Calu3 (cell line): ENCODE results near the gene CDH22. TPM values are rescaled to one million over a fixed set of nuclear protein-coding genes. Genes with fewer than 3 reads are reported as not detected.

Experiments
- BruUV-seq: library from RNA; stranded (reverse); fragments of 400-500 nt; replicated peaks from 2 replicates; lab custom pipeline; 2021; lab: Mats Ljungman, UMichigan
- CTCF ChIA-PET: fragments of 300-600 bp; sonication (Branson Sonifier 250); formaldehyde crosslinking; loops from one replicate; lab custom pipeline; 2022; ENCODE audit warnings: antibody characterized with exemption; lab: Charles Lee
- DNase-seq: peaks from one replicate; pipeline ENCODE4 v3.0.0; 2022
- H3K27ac Mint-ChIP-seq: one replicate; pipeline ENCODE4 v1.8.0; 2022; ENCODE audit warnings: mixed read lengths; ENCODE audit not compliant: unreplicated experiment
- H3K27me3 Mint-ChIP-seq: one replicate; pipeline ENCODE4 v1.8.0; 2022; ENCODE audit warnings: mixed read lengths; ENCODE audit not compliant: unreplicated experiment
- H3K36me3 Mint-ChIP-seq: one replicate; pipeline ENCODE4 v1.8.0; 2022; ENCODE audit warnings: mild to moderate bottlenecking, moderate library complexity, mixed read lengths; ENCODE audit not compliant: insufficient read depth, unreplicated experiment
- H3K4me1 Mint-ChIP-seq: one replicate; pipeline ENCODE4 v1.8.0; 2022; ENCODE audit warnings: mild to moderate bottlenecking, low read depth, mixed read lengths; ENCODE audit not compliant: unreplicated experiment
- H3K4me3 Mint-ChIP-seq: one replicate; pipeline ENCODE4 v1.8.0; 2022; ENCODE audit warnings: mild to moderate bottlenecking, low read depth, moderate library complexity, mixed read lengths; ENCODE audit not compliant: unreplicated experiment
- H3K9me3 Mint-ChIP-seq: one replicate; pipeline ENCODE4 v1.8.0; 2022; ENCODE audit warnings: low read depth, mixed read lengths; ENCODE audit not compliant: unreplicated experiment
- intact Hi-C: fragments of 100-400 bp; cut with micrococcal nuclease; formaldehyde crosslinking; loops from one replicate; pipeline ENCODE4 v1.10.0; 2022; ENCODE audit not compliant: unreplicated experiment
- total RNA-seq: library from RNA; stranded (reverse); gene quantifications from 2 replicates; pipeline ENCODE4 v1.2.3, GENCODE V29; 2022
- TF ChIP-seq, protein P1 (sequence below): fragments of 200-600 bp; IDR thresholded peaks from one replicate; pipeline ENCODE4 v1.8.0; 2022; ENCODE audit warnings: antibody characterized with exemption; ENCODE audit not compliant: unreplicated experiment

The CDH22 gene
- total RNA-seq, 1 experiment from 2014 or later, result not detected

DNA sequence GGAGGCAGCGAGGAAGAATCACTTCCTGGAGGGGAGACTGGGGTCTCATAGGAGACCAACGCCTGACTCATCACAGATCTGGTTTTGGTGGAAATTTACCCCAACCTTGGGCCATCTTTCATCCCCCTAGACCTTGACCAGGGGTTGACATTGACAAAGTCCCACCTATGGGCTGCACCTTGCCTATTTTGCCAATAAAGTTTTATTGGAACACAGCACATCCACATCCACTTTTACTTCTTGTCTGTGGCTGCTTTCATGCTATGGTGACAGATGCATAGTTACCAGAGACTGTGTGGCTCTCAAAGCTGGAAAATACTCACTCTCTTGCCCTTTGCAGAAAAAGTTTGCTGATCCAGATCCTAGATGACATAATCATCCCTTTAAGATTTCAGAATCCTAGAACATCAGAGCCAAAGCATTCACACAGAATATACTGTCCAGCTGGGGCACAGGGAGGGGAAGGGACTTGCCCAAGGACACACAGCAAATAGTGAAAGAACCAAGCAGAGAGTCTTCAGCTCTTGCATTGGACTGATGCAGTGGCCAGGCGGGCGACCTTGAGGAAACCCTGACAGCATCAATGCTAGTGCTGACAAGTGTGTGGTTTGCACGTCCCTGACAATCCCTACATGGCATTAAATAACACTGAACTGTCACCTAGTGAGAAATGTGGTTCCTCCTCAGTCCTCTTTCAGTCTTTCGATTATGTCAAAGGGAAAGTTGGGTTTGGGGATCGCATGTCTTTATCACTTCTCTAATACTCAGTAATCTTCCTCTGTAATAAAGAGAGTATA is 149.0 kb downstream of the CDH22 start:
- no peak overlapping the region for H3K27ac Mint-ChIP-seq
- H3K36me3 Mint-ChIP-seq, result no peaks in the 10 kb centered on the region
- H3K9me3 Mint-ChIP-seq, result no peaks in the 10 kb centered on the region
- no peak for DNase-seq
- intact Hi-C loops, result no loop called here
- CTCF ChIA-PET, result no interaction called here
- no peaks in the 10 kb centered on the region for H3K4me1 Mint-ChIP-seq
- no TSS peak for BruUV-seq
- TF ChIP-seq, protein P1, sequence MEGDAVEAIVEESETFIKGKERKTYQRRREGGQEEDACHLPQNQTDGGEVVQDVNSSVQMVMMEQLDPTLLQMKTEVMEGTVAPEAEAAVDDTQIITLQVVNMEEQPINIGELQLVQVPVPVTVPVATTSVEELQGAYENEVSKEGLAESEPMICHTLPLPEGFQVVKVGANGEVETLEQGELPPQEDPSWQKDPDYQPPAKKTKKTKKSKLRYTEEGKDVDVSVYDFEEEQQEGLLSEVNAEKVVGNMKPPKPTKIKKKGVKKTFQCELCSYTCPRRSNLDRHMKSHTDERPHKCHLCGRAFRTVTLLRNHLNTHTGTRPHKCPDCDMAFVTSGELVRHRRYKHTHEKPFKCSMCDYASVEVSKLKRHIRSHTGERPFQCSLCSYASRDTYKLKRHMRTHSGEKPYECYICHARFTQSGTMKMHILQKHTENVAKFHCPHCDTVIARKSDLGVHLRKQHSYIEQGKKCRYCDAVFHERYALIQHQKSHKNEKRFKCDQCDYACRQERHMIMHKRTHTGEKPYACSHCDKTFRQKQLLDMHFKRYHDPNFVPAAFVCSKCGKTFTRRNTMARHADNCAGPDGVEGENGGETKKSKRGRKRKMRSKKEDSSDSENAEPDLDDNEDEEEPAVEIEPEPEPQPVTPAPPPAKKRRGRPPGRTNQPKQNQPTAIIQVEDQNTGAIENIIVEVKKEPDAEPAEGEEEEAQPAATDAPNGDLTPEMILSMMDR, result no peak
- peaks cover 100% of the 10 kb centered on the region for H3K27me3 Mint-ChIP-seq
- H3K4me3 Mint-ChIP-seq, result no peak overlapping the region

GRCh38 chr20:46158476-46158987 is 149.8 kb downstream of the CDH22 start:
- intact Hi-C loops, result no loop called here
- CTCF ChIA-PET, result interaction anchor here (1.6 kb wide), 1 partner anchor 11 kb away, joined by 7 read pairs; no protein-coding TSS in a partner anchor
- no peaks in the 10 kb centered on the region for H3K4me1 Mint-ChIP-seq
- H3K4me3 Mint-ChIP-seq, result no peak overlapping the region
- TF ChIP-seq, protein P1, result no peak
- no peaks in the 10 kb centered on the region for H3K9me3 Mint-ChIP-seq
- BruUV-seq, result no TSS peak
- H3K27ac Mint-ChIP-seq, result no peak overlapping the region
- H3K36me3 Mint-ChIP-seq, result no peaks in the 10 kb centered on the region
- DNase-seq, result no peak
- H3K27me3 Mint-ChIP-seq, result peaks cover 99% of the 10 kb centered on the region

DNA sequence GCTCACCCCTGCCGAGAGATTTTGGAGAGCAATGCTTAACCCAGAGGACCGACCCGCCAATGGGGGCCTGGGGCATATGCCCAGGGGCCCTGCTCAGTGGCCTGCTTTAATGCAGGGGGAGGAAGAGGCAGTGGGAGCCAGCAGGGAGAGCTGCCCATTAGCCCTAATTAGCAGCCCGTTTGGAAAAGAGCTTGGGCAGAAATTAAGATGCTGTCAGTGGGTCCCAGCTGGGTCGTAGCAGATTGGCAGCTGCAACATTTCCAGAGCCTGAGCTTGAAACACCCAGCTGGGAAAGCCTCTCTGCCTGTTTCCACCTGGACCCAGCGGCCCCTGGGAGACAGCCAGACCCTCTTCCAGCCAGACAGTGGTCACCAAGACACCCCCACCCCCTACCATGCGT is 150.7 kb downstream of the CDH22 start:
- no peak overlapping the region for H3K4me3 Mint-ChIP-seq
- no peak overlapping the region for H3K27ac Mint-ChIP-seq
- BruUV-seq, result no TSS peak
- H3K36me3 Mint-ChIP-seq, result no peaks in the 10 kb centered on the region
- DNase-seq, result no peak
- intact Hi-C loops, result no loop called here
- peaks cover 90% of the 10 kb centered on the region for H3K27me3 Mint-ChIP-seq
- CTCF ChIA-PET, result interaction anchor here (0.6 to 1.6 kb wide), 3 partner anchors 10 to 135 kb away, joined by 3 to 7 read pairs (median 4); no protein-coding TSS in a partner anchor
- TF ChIP-seq, protein P1, result no peak
- no peaks in the 10 kb centered on the region for H3K9me3 Mint-ChIP-seq
- H3K4me1 Mint-ChIP-seq, result no peaks in the 10 kb centered on the region

DNA sequence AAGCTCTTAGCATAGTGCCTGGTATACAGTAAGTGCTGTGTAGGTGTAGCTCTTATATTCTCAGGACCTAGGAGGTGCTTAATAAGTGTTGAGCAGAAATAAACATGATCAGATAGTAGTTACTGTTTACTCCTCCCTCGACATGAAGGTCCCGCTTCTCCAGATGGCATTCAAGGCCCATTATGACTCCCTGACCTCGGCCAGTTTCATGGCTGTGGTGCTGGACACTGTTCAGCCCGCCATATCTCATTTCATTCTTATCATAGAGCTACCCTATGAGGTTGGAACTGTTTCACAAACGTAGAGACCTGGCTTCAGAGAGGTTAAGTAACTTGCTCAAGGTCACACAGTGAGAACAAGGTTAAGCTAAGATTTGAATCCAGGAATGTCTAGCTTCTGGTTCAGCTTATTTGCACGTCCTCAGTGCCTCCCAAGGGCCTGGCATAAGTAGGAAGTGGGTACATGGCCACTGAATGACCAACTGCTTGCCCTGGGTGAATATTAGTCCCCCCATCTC is 151.2 kb downstream of the CDH22 start:
- Mint-ChIP-seq H3K4me3 (no peak overlapping the region), H3K27me3 (peaks cover 85% of the 10 kb centered on the region), H3K4me1 (no peaks in the 10 kb centered on the region), H3K27ac (no peak overlapping the region), H3K36me3 (no peaks in the 10 kb centered on the region), H3K9me3 (no peaks in the 10 kb centered on the region)
- BruUV-seq, result no TSS peak
- intact Hi-C loops, result no loop called here
- DNase-seq, result no peak
- CTCF ChIA-PET, result interaction anchor here (0.6 to 1.6 kb wide), 2 partner anchors 10 to 50 kb away, joined by 3 to 7 read pairs; no protein-coding TSS in a partner anchor
- TF ChIP-seq, protein P1, result no peak
